Ishikawa (cell line): Measurements from ENCODE around the gene TPTE.

Experiments
- CEBPB ChIP-seq: IDR thresholded peaks from 2 replicates; pipeline ENCODE4 v1.6.1; 2012
- CREB1 ChIP-seq: IDR thresholded peaks from 2 replicates; pipeline ENCODE4 v1.6.1; 2012; ENCODE audit warnings: low read depth
- EP300 ChIP-seq: IDR thresholded peaks from 2 replicates; pipeline ENCODE4 v1.6.1; 2012; ENCODE audit warnings: borderline replicate concordance
- FOXM1 ChIP-seq: IDR thresholded peaks from 2 replicates; pipeline ENCODE4 v1.6.1; 2012; ENCODE audit warnings: low read depth, borderline replicate concordance
- MAX ChIP-seq: IDR thresholded peaks from 2 replicates; pipeline ENCODE4 v1.6.1; 2012
- NFIC ChIP-seq: IDR thresholded peaks from 2 replicates; pipeline ENCODE4 v1.6.1; 2012
- RAD21 ChIP-seq: IDR thresholded peaks from 2 replicates; pipeline ENCODE4 v1.6.1; 2012; ENCODE audit warnings: low read depth
- REST ChIP-seq: IDR thresholded peaks from 2 replicates; pipeline ENCODE4 v1.6.1; 2012; ENCODE audit warnings: low read depth, mild to moderate bottlenecking
- TAF1 ChIP-seq: IDR thresholded peaks from 2 replicates; pipeline ENCODE4 v1.6.1; 2012; ENCODE audit warnings: low read depth, mild to moderate bottlenecking
- TCF12 ChIP-seq: IDR thresholded peaks from 2 replicates; pipeline ENCODE4 v1.6.1; 2012; ENCODE audit warnings: low read depth
- TEAD4 ChIP-seq: IDR thresholded peaks from 2 replicates; pipeline ENCODE4 v1.6.1; 2012
- USF1 ChIP-seq: IDR thresholded peaks from 2 replicates; pipeline ENCODE4 v1.6.1; 2012
- YY1 ChIP-seq: IDR thresholded peaks from 2 replicates; pipeline ENCODE4 v1.6.1; 2012; ENCODE audit warnings: low read depth

GRCh38 chr21:10521091-10521598 is at the start of gene TPTE:
- TF ChIP-seq YY1 (no peak), EP300 (no peak), REST (no peak), CEBPB (no peak), TCF12 (no peak), MAX (no peak), RAD21 (no peak), TEAD4 (no peak), FOXM1 (no peak), TAF1 (no peak), CREB1 (no peak), USF1 (no peak), NFIC (no peak)
